Body of pancreas (tissue), 4 donors: ENCODE measurements around the gene SERPINB6. TPM values are rescaled to one million over a fixed set of nuclear protein-coding genes. Genes with fewer than 3 reads are reported as not detected.
A peak's percentile ranks its signal among the peaks of the same experiment; 100 is the strongest.

Experiments
- ATAC-seq: fragments of 150-250 bp; one replicate; pipeline ENCODE4 v1.9.1; 2016
- DNase-seq, 4 donors: peaks; one replicate each; pipeline ENCODE4 v3.0.0-alpha.2; 2019
- H3K27ac ChIP-seq, 4 donors: fragments of 200-600 bp; sonication (generic); 1 replicate in 3 of 4; 2 replicates in 1 of 4; pipeline versions ENCODE4 v1.5.1 to v1.6.1; 2016 to 2019; ENCODE audit warnings: mild to moderate bottlenecking in 1 of 4, mixed read lengths in 1 of 4, moderate library complexity in 1 of 4
- H3K27me3 ChIP-seq, 2 donors: fragments of 200-600 bp; sonication (generic); one replicate each; pipeline ENCODE4 v1.6.0; 2016; ENCODE audit warnings: mild to moderate bottlenecking in 1 of 2
- H3K36me3 ChIP-seq, 2 donors: fragments of 200-600 bp; sonication (generic); replicated peaks in 1 of 2; 2 replicates each; pipeline ENCODE4 v1.5.1; 2016; ENCODE audit warnings: low read depth in 2 of 2; ENCODE audit not compliant: insufficient read depth in 1 of 2
- H3K4me1 ChIP-seq: fragments of 200-600 bp; sonication (generic); one replicate; pipeline ENCODE4 v1.6.0; 2016
- H3K4me3 ChIP-seq, 2 donors: fragments of 200-600 bp; sonication (generic); 1 replicate in 1 of 2; 2 replicates in 1 of 2; pipeline ENCODE4 v1.5.1; 2016 to 2019
- H3K9me3 ChIP-seq, 3 donors: fragments of 200-600 bp; sonication (generic); 1 replicate in 2 of 3; 2 replicates in 1 of 3; pipeline ENCODE4 v1.5.1; 2016
- CTCF ChIP-seq, 7 experiments: fragments of 450-650 bp in 4 of 7; fragments of 200-600 bp in 3 of 7; sonication (generic) in 3 of 7; IDR thresholded peaks; one replicate each; pipeline ENCODE4 v1.5.1; 2016 to 2019; ENCODE audit warnings: antibody characterized with exemption in 7 of 7
- POLR2A ChIP-seq, 3 donors: fragments of 450-650 bp; IDR thresholded peaks; one replicate each; pipeline ENCODE4 v1.6.1; 2016; ENCODE audit warnings: antibody characterized with exemption in 3 of 3, mild to moderate bottlenecking in 2 of 3
- WGBS, 2 donors: methylation state at CpG; one replicate each; pipeline ENCODE4 v1.1.5; 2017; 5-methylcytosine and 5-hydroxymethylcytosine counted together
- intact Hi-C: fragments of 100-400 bp; cut with DNase I; formaldehyde crosslinking; loops from one replicate; pipeline ENCODE4 v1.15.1; 2023
- total RNA-seq, 2 donors: library from RNA; depleted of rRNA; stranded (reverse); fragments of >200 nt; gene quantifications; one replicate each; pipeline ENCODE4 v1.1.0, GENCODE V29; 2016

The SERPINB6 gene
- total RNA-seq, 2 donors from 2014 or later: 113 to 147 TPM

GRCh38 chr6:2952557-2953095 lies 18.7 kb downstream of the SERPINB6 start:
- DNase-seq (peak; percentile 78 to 85 (median 80)), ATAC-seq (peak; percentile 90)
- H3K27ac ChIP-seq: peak overlapping the region; percentile 13 to 50 (median 30)
- H3K36me3 ChIP-seq: peaks cover 5 to 17% of the 10 kb centered on the region in 2 donors
- no peak overlapping the region for H3K4me3 ChIP-seq
- no peaks in the 10 kb centered on the region for H3K27me3 ChIP-seq
- no peaks in the 10 kb centered on the region for H3K9me3 ChIP-seq
- peaks cover 16% of the 10 kb centered on the region for H3K4me1 ChIP-seq
- intact Hi-C loops: no loop called here
- TF ChIP-seq POLR2A (IDR thresholded peaks at IDR 0.05): no peak
- TF ChIP-seq CTCF (IDR thresholded peaks at IDR 0.05): peak; percentile 84 to 99 (median 94)
- WGBS, 2 donors: 8 to 27% methylated on average over 26 to 27 of the region's 27 CpGs

- Histone ChIP-seq H3K9me3 (no peaks in the 10 kb centered on the region), H3K4me1 (peaks cover 8% of the 10 kb centered on the region), H3K27ac (peak overlapping the region in 2 of 4 donors; percentile 24 to 50), H3K4me3 (no peak overlapping the region), H3K27me3 (no peaks in the 10 kb centered on the region), H3K36me3 (peaks cover 10 to 20% of the 10 kb centered on the region in 2 donors)
- 62 to 79% methylated on average over 8 of the region's 8 CpGs for WGBS, 2 donors
- ATAC-seq: no peak
- DNase-seq: peak in 1 of 4 donors; percentile 63
- intact Hi-C loops: no loop called here
- TF ChIP-seq CTCF (IDR thresholded peaks at IDR 0.05): no peak
- TF ChIP-seq POLR2A (IDR thresholded peaks at IDR 0.05): no peak
Observed at GRCh38 chr6:2951728-2952127, 19.6 kb downstream of the SERPINB6 start.

- H3K4me3 ChIP-seq: no peak overlapping the region
- no peak for DNase-seq
- no peaks in the 10 kb centered on the region for H3K27me3 ChIP-seq
- TF ChIP-seq POLR2A (IDR thresholded peaks at IDR 0.05): no peak
- TF ChIP-seq CTCF (IDR thresholded peaks at IDR 0.05): no peak
- H3K4me1 ChIP-seq: peaks cover 8% of the 10 kb centered on the region
- WGBS, 2 donors: 80 to 93% methylated on average over 11 to 12 of the region's 12 CpGs
- H3K9me3 ChIP-seq: no peaks in the 10 kb centered on the region
- peaks cover 10 to 17% of the 10 kb centered on the region in 2 donors for H3K36me3 ChIP-seq
- intact Hi-C loops: no loop called here
- no peak for ATAC-seq
- H3K27ac ChIP-seq: no peak overlapping the region
Observed at GRCh38 chr6:2950713-2951112, 20.7 kb downstream of the SERPINB6 start.

GRCh38 chr6:2949536-2950083 lies 21.8 kb downstream of the SERPINB6 start:
- no peak for TF ChIP-seq CTCF (IDR thresholded peaks at IDR 0.05)
- no peak for TF ChIP-seq POLR2A (IDR thresholded peaks at IDR 0.05)
- H3K27me3 ChIP-seq: no peaks in the 10 kb centered on the region
- H3K36me3 ChIP-seq: peaks cover 10 to 15% of the 10 kb centered on the region in 2 donors
- peaks cover 8% of the 10 kb centered on the region for H3K4me1 ChIP-seq
- DNase-seq (no peak), ATAC-seq (no peak)
- H3K4me3 ChIP-seq: no peak overlapping the region
- H3K27ac ChIP-seq: no peak overlapping the region
- intact Hi-C loops: loop anchor here (5.0 to 10.0 kb wide), 2 partner anchors 33 to 165 kb away; no protein-coding TSS in a partner anchor
- 73 to 74% methylated on average over 6 of the region's 6 CpGs for WGBS, 2 donors
- no peaks in the 10 kb centered on the region for H3K9me3 ChIP-seq

- DNase-seq (no peak), ATAC-seq (no peak)
- Histone ChIP-seq H3K36me3 (peaks cover 10 to 15% of the 10 kb centered on the region in 2 donors), H3K4me3 (no peak overlapping the region), H3K9me3 (no peaks in the 10 kb centered on the region), H3K27me3 (no peaks in the 10 kb centered on the region), H3K27ac (no peak overlapping the region), H3K4me1 (peaks cover 8% of the 10 kb centered on the region)
- intact Hi-C loops: loop anchor here (5.0 to 10.0 kb wide), 2 partner anchors 33 to 164 kb away; no protein-coding TSS in a partner anchor
- TF ChIP-seq CTCF (IDR thresholded peaks at IDR 0.05) (no peak), POLR2A (IDR thresholded peaks at IDR 0.05) (no peak)
- WGBS, 2 donors: 87 to 89% methylated on average over 12 of the region's 12 CpGs
Observed at GRCh38 chr6:2949121-2949520, 22.2 kb downstream of the SERPINB6 start.
